ENCODE measurements around the gene TAS2R30.
"Not testable (repeated sequence)": the region's sequence is repeated elsewhere in the genome, so short reads cannot be mapped to it uniquely, and the experiment has no call there.

TAS2R30 gene

DNA sequence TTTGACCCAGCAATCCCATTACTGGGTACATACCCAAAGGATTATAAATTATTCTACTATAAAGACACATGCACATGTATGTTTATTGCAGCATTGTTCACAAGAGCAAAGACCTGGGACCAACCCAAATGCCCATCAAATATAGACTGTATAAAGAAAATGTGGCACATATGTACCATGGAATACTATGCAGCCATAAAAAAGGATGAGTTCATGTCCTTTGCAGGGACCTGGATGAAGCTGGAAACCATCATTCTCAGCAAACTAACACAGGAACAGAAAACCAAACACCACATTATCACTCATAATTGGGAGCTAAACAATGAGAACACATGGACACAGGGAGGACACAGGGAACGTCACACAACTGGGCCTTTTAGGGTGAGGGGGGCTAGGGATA, 20.3 kb downstream of the TAS2R30 start:
- DNase-seq, result not testable (repeated sequence)

- DNase-seq, result not testable (repeated sequence)
These were observed 23.2 kb downstream of the TAS2R30 start for GRCh38 chr12:11111213-11111612.

- DNase-seq, result no peak
These were observed 25.6 kb downstream of the TAS2R30 start for GRCh38 chr12:11108862-11109261.

DNA sequence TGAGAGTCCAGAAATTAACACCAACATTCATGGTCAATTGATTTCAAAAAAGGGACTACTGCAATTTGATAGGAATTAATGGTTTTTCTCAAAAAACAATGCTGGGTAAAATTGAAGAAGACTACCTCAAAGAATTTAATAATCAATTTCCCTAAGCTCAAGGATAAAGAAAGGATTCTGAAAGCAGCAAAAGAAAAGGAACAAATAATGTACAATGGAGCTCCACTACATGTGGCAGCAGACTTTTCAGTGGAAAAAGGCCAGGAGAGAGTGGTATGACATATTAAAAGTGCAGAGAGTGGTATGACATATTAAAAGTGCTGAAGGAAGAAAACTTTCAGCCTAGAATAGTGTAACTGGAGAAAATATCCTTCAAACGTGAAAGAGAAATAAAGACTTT, 26.7 kb downstream of the TAS2R30 start:
- no peak for DNase-seq

GRCh38 chr12:11106288-11106687, 28.2 kb downstream of the TAS2R30 start:
- DNase-seq, result no peak

DNA sequence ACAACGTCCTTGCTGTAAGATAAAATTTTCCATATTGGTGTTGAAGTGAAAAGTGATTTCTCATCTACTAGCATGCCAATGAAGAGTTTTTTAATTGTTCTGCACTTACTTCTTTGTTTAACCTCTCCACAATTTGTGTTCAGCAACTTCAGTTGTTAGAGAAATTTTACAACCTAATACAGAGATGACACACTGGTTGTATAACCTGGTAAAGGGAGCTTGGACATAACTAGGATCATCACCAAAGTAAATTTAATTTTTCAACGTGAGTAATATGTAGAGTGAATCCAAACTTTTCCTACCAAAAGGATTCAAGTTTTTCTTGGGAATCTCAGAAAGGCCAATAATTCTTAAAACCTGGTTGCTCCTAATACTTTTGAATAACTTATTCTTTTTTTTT, 28.9 kb downstream of the TAS2R30 start:
- no peak for DNase-seq

GRCh38 chr12:11094910-11095309, 39.5 kb downstream of the TAS2R30 start:
- not testable (repeated sequence) for DNase-seq

DNA sequence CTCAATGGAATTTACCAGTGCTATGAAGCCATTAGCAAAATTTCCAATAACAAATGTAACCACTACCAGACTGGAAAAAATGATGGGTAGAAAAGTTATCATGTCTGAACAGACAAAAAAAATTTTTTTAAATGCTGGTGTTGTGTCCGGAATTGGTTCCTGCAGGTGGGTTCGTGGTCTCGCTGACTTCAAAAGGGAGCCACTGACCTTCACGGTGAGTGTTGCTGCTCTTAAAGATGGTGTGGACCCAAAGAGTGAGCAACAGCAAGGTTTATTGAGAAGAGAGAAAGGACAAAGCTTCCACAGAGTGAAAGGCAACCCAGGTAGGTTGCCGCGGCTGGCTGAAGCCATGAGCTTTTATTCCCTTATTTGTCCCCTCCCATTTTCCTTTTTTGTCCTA, 42.3 kb downstream of the TAS2R30 start, which contains the start of gene TAS2R43:
Gene TAS2R43 (minus strand): TSS at position 186 of the 400 bp plus-strand sequence. CDS start 84 bp downstream, at position 102.
- no peak for DNase-seq

DNA sequence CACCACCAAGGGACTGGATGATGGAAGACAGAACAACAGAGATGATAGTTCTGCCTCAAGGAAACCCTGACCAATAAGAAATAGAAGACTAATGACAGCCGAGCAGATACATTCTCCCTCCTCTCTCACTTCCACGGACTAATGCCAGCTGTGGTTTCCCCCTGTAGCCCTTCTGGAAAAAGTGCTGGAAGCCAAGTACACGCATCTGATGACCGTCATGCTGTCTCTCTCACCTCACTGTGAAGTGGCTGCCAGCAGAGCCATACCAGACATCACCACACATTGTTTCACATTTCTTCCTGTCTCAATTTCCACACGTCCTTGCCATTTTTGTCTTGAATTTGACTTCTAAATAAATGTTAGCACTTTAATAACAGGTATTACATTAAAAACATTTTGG, 45.2 kb downstream of the TAS2R30 start:
- DNase-seq, result no peak

DNA sequence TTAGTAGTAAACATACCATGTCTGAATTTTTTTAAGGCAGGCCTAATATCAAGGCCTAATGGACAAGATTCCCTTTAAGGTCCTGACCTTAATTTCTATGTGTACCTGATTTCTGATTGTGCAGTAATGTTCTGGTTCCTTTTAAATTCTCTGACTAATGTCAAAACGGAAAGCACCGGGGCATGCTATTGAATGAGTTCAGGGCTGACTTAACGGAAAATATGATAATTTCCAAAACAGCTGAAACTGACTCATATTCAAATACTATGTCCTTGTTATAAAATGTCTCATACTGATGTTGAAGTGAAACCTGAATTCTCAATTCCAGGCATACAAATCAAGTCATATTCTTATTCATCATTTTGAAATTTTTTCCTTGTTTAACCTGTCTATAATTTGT, 49.0 kb downstream of the TAS2R30 start:
- DNase-seq, result no peak
